Activated naive CD4-positive, alpha-beta T cell treated with anti-CD3 and anti-CD28 coated beads, Interleukin-2, amount 10 ng/mL, durations not matched to agents 7 days and 5 days (primary cell): ENCODE data around the gene C3orf22.
"Not testable (repeated sequence)": the region's sequence is repeated elsewhere in the genome, so short reads cannot be mapped to it uniquely, and the experiment has no call there.

Source experiments
- CTCF ChIA-PET: fragments of 350-600 bp; sonication (Branson Sonifier 250); formaldehyde crosslinking; loops from one replicate; lab custom pipeline; 2021; ENCODE audit warnings: antibody characterized with exemption; lab: Charles Lee
- DNase-seq: peaks from one replicate; pipeline ENCODE4 v3.0.0-alpha.2; 2020
- H3K27ac Mint-ChIP-seq: one replicate; pipeline ENCODE4 v1.8.0; 2021; ENCODE audit warnings: mild to moderate bottlenecking, moderate library complexity, mixed read lengths
- H3K27me3 Mint-ChIP-seq: one replicate; pipeline ENCODE4 v1.8.0; 2021; ENCODE audit warnings: mild to moderate bottlenecking, mixed read lengths
- H3K36me3 Mint-ChIP-seq: one replicate; pipeline ENCODE4 v1.8.0; 2021; ENCODE audit warnings: mixed read lengths
- H3K4me1 Mint-ChIP-seq: one replicate; pipeline ENCODE4 v1.8.0; 2021; ENCODE audit warnings: mixed read lengths
- H3K4me3 Mint-ChIP-seq: one replicate; pipeline ENCODE4 v1.8.0; 2021; ENCODE audit warnings: mild to moderate bottlenecking, moderate library complexity, mixed read lengths
- H3K9me3 Mint-ChIP-seq: one replicate; pipeline ENCODE4 v1.8.0; 2021; ENCODE audit warnings: mixed read lengths

The C3orf22 gene

GRCh38 chr3:126542340-126543241 is 16.1 kb downstream of the C3orf22 start:
- H3K9me3 Mint-ChIP-seq, result peaks cover 5% of the 10 kb centered on the region
- CTCF ChIA-PET, result no interaction called here
- H3K4me1 Mint-ChIP-seq, result peaks cover 3% of the 10 kb centered on the region
- peaks cover 2% of the 10 kb centered on the region for H3K36me3 Mint-ChIP-seq
- DNase-seq, result peak; percentile 9
- peaks cover 18% of the 10 kb centered on the region for H3K27me3 Mint-ChIP-seq
- H3K27ac Mint-ChIP-seq, result no peak overlapping the region
- H3K4me3 Mint-ChIP-seq, result no peak overlapping the region

DNA sequence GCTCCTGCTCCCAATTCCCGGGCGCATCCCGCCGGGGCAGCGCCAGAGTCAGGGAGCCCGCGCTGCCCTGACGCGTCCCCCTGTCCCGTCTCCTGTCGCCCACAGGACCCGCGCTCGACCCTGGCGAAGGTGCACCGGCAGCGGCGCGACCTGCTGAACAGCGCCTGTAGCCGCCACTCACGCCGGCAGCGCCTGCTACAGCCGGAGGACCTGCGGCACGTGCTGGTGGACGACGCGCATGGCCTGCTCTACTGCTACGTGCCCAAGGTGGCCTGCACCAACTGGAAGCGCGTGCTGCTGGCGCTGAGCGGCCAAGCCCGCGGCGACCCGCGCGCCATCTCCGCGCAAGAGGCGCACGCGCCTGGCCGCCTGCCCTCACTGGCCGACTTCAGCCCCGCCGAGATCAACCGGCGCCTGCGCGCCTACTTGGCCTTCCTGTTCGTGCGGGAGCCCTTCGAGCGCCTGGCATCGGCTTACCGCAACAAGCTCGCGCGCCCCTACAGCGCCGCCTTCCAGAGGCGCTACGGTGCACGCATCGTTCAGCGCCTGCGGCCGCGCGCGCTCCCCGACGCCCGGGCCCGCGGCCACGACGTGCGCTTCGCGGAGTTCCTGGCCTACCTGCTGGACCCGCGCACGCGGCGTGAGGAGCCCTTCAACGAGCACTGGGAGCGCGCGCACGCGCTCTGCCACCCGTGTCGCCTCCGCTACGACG is 16.9 kb downstream of the C3orf22 start:
- H3K36me3 Mint-ChIP-seq, result peaks cover 2% of the 10 kb centered on the region
- no peak overlapping the region for H3K27ac Mint-ChIP-seq
- CTCF ChIA-PET, result no interaction called here
- peaks cover 18% of the 10 kb centered on the region for H3K27me3 Mint-ChIP-seq
- H3K4me3 Mint-ChIP-seq, result no peak overlapping the region
- peak; percentile 14 for DNase-seq
- peaks cover 5% of the 10 kb centered on the region for H3K9me3 Mint-ChIP-seq
- H3K4me1 Mint-ChIP-seq, result peaks cover 3% of the 10 kb centered on the region

GRCh38 chr3:126540951-126541627 is 17.6 kb downstream of the C3orf22 start:
- Mint-ChIP-seq H3K27me3 (peaks cover 18% of the 10 kb centered on the region), H3K36me3 (peaks cover 2% of the 10 kb centered on the region), H3K27ac (peak overlapping the region; percentile 49), H3K4me3 (no peak overlapping the region), H3K9me3 (peaks cover 5% of the 10 kb centered on the region), H3K4me1 (peaks cover 3% of the 10 kb centered on the region)
- peak; percentile 2 for DNase-seq
- CTCF ChIA-PET, result no interaction called here

- Mint-ChIP-seq H3K36me3 (peaks cover 2% of the 10 kb centered on the region), H3K9me3 (peaks cover 5% of the 10 kb centered on the region), H3K4me1 (peaks cover 3% of the 10 kb centered on the region), H3K4me3 (no peak overlapping the region), H3K27ac (no peak overlapping the region), H3K27me3 (peaks cover 23% of the 10 kb centered on the region)
- peak; percentile 17 for DNase-seq
- CTCF ChIA-PET, result no interaction called here
Measured at GRCh38 chr3:126540342-126540849, 18.3 kb downstream of the C3orf22 start.

DNA sequence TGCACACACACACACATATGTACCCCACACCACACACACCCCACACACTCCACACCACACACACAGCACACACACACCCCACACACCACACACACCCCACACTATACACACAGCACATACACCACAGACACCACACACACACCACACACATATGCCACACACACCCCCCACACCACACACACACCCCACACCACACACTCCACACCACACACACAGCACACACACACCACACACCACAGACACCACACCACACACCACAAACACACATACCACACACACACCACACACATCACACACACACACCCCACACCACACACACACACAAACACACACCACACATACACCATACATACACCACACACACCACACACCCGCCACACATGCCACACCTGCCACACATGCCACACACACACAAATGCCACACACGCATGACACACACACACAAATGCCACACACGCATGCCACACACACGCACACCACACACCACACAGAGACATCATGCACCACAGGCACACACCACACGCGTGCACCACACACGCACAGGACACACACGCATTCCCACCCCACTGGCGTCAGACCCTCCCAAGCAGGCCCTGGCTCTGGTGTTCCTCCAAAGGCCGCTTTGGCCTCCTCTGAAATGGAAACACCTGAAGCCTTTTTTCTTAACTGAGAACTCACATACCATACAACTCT is 19.0 kb downstream of the C3orf22 start:
- DNase-seq, result peak; percentile 15
- CTCF ChIA-PET, result no interaction called here
- no peak overlapping the region for H3K4me3 Mint-ChIP-seq
- H3K4me1 Mint-ChIP-seq, result peaks cover 3% of the 10 kb centered on the region
- peaks cover 2% of the 10 kb centered on the region for H3K36me3 Mint-ChIP-seq
- no peak overlapping the region for H3K27ac Mint-ChIP-seq
- H3K27me3 Mint-ChIP-seq, result peaks cover 25% of the 10 kb centered on the region
- H3K9me3 Mint-ChIP-seq, result peaks cover 5% of the 10 kb centered on the region

DNA sequence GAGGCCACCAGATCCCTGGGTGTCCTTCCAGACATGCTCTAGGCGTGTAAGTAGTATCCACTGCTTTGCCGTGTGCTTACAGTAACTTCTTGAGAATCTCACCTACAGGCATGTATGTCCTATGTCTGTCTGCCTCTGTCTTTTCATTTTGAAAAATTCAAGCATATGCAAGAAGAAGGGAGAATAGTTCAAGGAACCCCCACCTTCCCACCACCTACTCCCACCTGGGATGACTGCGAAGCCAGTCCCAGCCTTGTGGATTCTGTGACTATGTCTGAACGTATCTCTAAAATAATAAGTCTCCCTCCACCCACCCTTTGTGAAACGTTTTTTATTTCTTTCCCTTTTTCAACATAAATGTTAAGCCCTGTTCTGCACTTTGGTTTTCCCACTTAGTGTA is 19.8 kb downstream of the C3orf22 start:
- no peak overlapping the region for H3K27ac Mint-ChIP-seq
- peaks cover 3% of the 10 kb centered on the region for H3K4me1 Mint-ChIP-seq
- CTCF ChIA-PET, result no interaction called here
- peaks cover 28% of the 10 kb centered on the region for H3K27me3 Mint-ChIP-seq
- peaks cover 5% of the 10 kb centered on the region for H3K9me3 Mint-ChIP-seq
- DNase-seq, result peak; percentile 4
- peaks cover 2% of the 10 kb centered on the region for H3K36me3 Mint-ChIP-seq
- no peak overlapping the region for H3K4me3 Mint-ChIP-seq

DNA sequence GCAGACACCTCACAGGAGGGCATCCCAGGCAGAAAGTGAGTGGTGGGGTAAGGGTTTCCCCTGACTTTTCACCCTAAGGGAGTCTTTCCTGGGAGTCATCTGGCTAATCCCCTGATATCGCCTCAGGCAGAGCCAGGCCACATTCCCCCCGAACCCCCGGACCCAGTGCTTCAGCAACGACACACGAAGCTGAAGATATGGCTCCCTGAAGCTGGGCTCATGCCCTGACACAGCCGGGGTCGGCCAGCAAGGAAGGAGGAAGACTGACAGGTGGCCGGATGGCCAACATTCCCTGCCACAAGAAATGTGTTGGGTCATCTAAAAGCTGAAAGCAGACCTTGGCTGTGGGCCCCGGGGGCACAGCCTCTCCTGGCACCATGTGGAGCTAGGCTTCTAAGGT is 20.4 kb downstream of the C3orf22 start:
- Mint-ChIP-seq H3K27me3 (peaks cover 34% of the 10 kb centered on the region), H3K4me3 (no peak overlapping the region), H3K36me3 (peaks cover 2% of the 10 kb centered on the region), H3K4me1 (peaks cover 3% of the 10 kb centered on the region), H3K9me3 (peaks cover 5% of the 10 kb centered on the region), H3K27ac (no peak overlapping the region)
- CTCF ChIA-PET, result interaction anchor here (1.2 kb wide), 1 partner anchor 16 kb away, joined by 5 read pairs; no protein-coding TSS in a partner anchor
- no peak for DNase-seq

GRCh38 chr3:126537730-126538281 is 20.9 kb downstream of the C3orf22 start:
- Mint-ChIP-seq H3K4me3 (no peak overlapping the region), H3K27ac (no peak overlapping the region), H3K9me3 (peaks cover 5% of the 10 kb centered on the region), H3K27me3 (peaks cover 35% of the 10 kb centered on the region), H3K36me3 (peaks cover 2% of the 10 kb centered on the region), H3K4me1 (peaks cover 3% of the 10 kb centered on the region)
- DNase-seq, result no peak
- CTCF ChIA-PET, result interaction anchor here (1.2 kb wide), 1 partner anchor 16 kb away, joined by 5 read pairs; no protein-coding TSS in a partner anchor

- no peak for DNase-seq
- H3K4me1 Mint-ChIP-seq, result peaks cover 3% of the 10 kb centered on the region
- H3K36me3 Mint-ChIP-seq, result peaks cover 2% of the 10 kb centered on the region
- H3K9me3 Mint-ChIP-seq, result peaks cover 5% of the 10 kb centered on the region
- H3K27ac Mint-ChIP-seq, result no peak overlapping the region
- CTCF ChIA-PET, result interaction anchor here (1.2 kb wide), 1 partner anchor 15 kb away, joined by 5 read pairs; no protein-coding TSS in a partner anchor
- H3K27me3 Mint-ChIP-seq, result peaks cover 35% of the 10 kb centered on the region
- no peak overlapping the region for H3K4me3 Mint-ChIP-seq
Measured at GRCh38 chr3:126537116-126537729, 21.5 kb downstream of the C3orf22 start.

- Mint-ChIP-seq H3K27me3 (peaks cover 30% of the 10 kb centered on the region), H3K9me3 (peaks cover 3% of the 10 kb centered on the region), H3K4me1 (peaks cover 3% of the 10 kb centered on the region), H3K36me3 (peaks cover 2% of the 10 kb centered on the region), H3K27ac (no peak overlapping the region), H3K4me3 (no peak overlapping the region)
- DNase-seq, result no peak
- CTCF ChIA-PET, result no interaction called here
Measured at GRCh38 chr3:126536126-126536525, 22.6 kb downstream of the C3orf22 start.

DNA sequence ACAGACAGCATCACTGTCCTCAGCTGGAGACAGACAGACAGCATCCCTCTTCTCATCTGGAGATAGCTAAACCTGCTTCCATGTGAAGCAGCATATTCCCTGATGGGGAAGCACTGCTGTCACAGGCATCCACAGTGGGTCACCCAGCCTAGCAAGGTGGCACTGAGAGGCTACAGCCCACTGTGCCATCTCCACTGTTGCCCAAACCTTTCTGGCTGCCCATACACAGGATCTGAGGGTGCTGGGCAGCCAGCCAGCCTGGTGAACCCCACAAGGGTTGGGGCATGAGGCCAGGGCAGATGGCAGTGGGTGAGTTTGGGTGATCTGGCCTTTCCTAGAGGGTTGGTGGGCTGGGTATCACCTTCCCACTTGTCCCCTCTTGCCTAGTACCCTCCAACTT is 23.1 kb downstream of the C3orf22 start:
- Mint-ChIP-seq H3K9me3 (peaks cover 3% of the 10 kb centered on the region), H3K4me1 (peaks cover under 1% of the 10 kb centered on the region), H3K27me3 (peaks cover 29% of the 10 kb centered on the region), H3K36me3 (peaks cover 2% of the 10 kb centered on the region), H3K27ac (no peak overlapping the region), H3K4me3 (no peak overlapping the region)
- CTCF ChIA-PET, result no interaction called here
- DNase-seq, result no peak

- H3K36me3 Mint-ChIP-seq, H3K9me3 Mint-ChIP-seq, CTCF ChIA-PET, H3K4me3 Mint-ChIP-seq, H3K27ac Mint-ChIP-seq, H3K4me1 Mint-ChIP-seq, DNase-seq: not testable (repeated sequence)
- peaks cover 21% of the 10 kb centered on the region for H3K27me3 Mint-ChIP-seq
Measured at GRCh38 chr3:126534716-126535115, 24.0 kb downstream of the C3orf22 start.

- no peak for DNase-seq
- Mint-ChIP-seq H3K27me3 (peaks cover 21% of the 10 kb centered on the region), H3K27ac (no peak overlapping the region), H3K36me3 (no peaks in the 10 kb centered on the region), H3K4me3 (no peak overlapping the region), H3K9me3 (no peaks in the 10 kb centered on the region), H3K4me1 (no peaks in the 10 kb centered on the region)
- CTCF ChIA-PET, result interaction anchor here (1.2 kb wide), 1 partner anchor 11 kb away, joined by 4 read pairs; no protein-coding TSS in a partner anchor
Measured at GRCh38 chr3:126533506-126533905, 25.2 kb downstream of the C3orf22 start.
